HepG2 (cell line): Measurements from ENCODE around the gene RAB3C.

Experiments
- CTCF ChIP-seq: sonication (generic); formaldehyde crosslinking; IDR thresholded peaks from 2 replicates; pipeline ENCODE4 v1.5.0; 2020; ENCODE audit warnings: mild to moderate bottlenecking, missing genetic modification reagents, moderate library complexity
- ESRRA ChIP-seq: sonication (generic); formaldehyde crosslinking; IDR thresholded peaks from 2 replicates; pipeline ENCODE4 v1.5.1; 2020; ENCODE audit warnings: mild to moderate bottlenecking, low read depth, missing genetic modification reagents
- PHB2 ChIP-seq: fragments of 450-650 bp; IDR thresholded peaks from 2 replicates; pipeline ENCODE4 v1.6.1; 2018; ENCODE audit not compliant: partially characterized antibody
- PRPF4 ChIP-seq: fragments of 200-400 bp; formaldehyde crosslinking; IDR thresholded peaks from 2 replicates; pipeline ENCODE4 v1.6.1; 2016; ENCODE audit warnings: low read length, low read depth; ENCODE audit not compliant: poor library complexity, severe bottlenecking
- TAF1 ChIP-seq: sonication (generic); formaldehyde crosslinking; IDR thresholded peaks from 2 replicates; pipeline ENCODE4 v1.4.0; 2020; ENCODE audit warnings: missing genetic modification reagents
- TP53 ChIP-seq: sonication (generic); formaldehyde crosslinking; conservative IDR thresholded peaks from 2 replicates; pipeline ENCODE4 v1.4.0; 2020; ENCODE audit warnings: missing genetic modification reagents
- ZNF768 ChIP-seq: sonication (generic); formaldehyde crosslinking; IDR thresholded peaks from 2 replicates; pipeline ENCODE4 v1.4.0; 2020; ENCODE audit warnings: missing genetic modification reagents
- TF ChIP-seq, protein P1 (sequence below), 2 experiments: sonication (generic) in 1 of 2; formaldehyde crosslinking in 1 of 2; IDR thresholded peaks; 2 replicates each; pipeline versions ENCODE4 v1.4.0 to v1.6.1; 2018 to 2020; ENCODE audit warnings: missing genetic modification reagents in 2 of 2, borderline replicate concordance in 1 of 2, low read depth in 1 of 2, mild to moderate bottlenecking in 1 of 2, missing biosample characterization in 1 of 2

GRCh38 chr5:58810086-58810485 is 227.2 kb downstream of the RAB3C start:
- no peak for TF ChIP-seq PHB2
- no peak for TF ChIP-seq PRPF4
- TF ChIP-seq TP53 (CRISPR knock-in tag): no peak
- TF ChIP-seq, protein P1, sequence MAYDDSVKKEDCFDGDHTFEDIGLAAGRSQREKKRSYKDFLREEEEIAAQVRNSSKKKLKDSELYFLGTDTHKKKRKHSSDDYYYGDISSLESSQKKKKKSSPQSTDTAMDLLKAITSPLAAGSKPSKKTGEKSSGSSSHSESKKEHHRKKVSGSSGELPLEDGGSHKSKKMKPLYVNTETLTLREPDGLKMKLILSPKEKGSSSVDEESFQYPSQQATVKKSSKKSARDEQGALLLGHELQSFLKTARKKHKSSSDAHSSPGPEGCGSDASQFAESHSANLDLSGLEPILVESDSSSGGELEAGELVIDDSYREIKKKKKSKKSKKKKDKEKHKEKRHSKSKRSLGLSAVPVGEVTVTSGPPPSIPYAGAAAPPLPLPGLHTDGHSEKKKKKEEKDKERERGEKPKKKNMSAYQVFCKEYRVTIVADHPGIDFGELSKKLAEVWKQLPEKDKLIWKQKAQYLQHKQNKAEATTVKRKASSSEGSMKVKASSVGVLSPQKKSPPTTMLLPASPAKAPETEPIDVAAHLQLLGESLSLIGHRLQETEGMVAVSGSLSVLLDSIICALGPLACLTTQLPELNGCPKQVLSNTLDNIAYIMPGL (CRISPR knock-in tag; IDR thresholded peaks at IDR 0.05; ENCODE audit: borderline replicate concordance in 1 of 2, low read depth in 1 of 2): no peak
- no peak for TF ChIP-seq CTCF (CRISPR knock-in tag)
- no peak for TF ChIP-seq TAF1
- no peak for TF ChIP-seq ESRRA (CRISPR knock-in tag)
- TF ChIP-seq ZNF768 (CRISPR knock-in tag): no peak
